Natural killer cell (primary cell): Measurements from ENCODE around the gene RRAD. TPM values are rescaled to one million over a fixed set of nuclear protein-coding genes. Genes with fewer than 3 reads are reported as not detected.
"Not testable (repeated sequence)": the region's sequence is repeated elsewhere in the genome, so short reads cannot be mapped to it uniquely, and the experiment has no call there.

Experiments used
- ATAC-seq, 3 donors: fragments of 150-1000 bp in 2 of 3; fragments of 200-7000 bp in 1 of 3; cut with Tn5 transposase; 1 replicate in 1 of 3; 2 replicates in 2 of 3; pipeline ENCODE4 v1.10.0; 2021; ENCODE audit warnings: mild to moderate bottlenecking in 2 of 3, moderate library complexity in 2 of 3
- DNase-seq, 2 donors: peaks; one replicate each; pipeline versions ENCODE4 v3.0.0 to v3.0.0-alpha.2; 2013 to 2021; ENCODE audit warnings: mixed read lengths in 1 of 2
- H3K27ac ChIP-seq: one replicate; pipeline ENCODE4 v1.5.1; 2013; ENCODE audit warnings: mild to moderate bottlenecking, low read length
- H3K27me3 ChIP-seq: one replicate; pipeline ENCODE4 v1.6.1; 2013; ENCODE audit warnings: low read length; ENCODE audit not compliant: control insufficient read depth, insufficient read depth
- H3K36me3 ChIP-seq: one replicate; pipeline ENCODE4 v1.6.1; 2013; ENCODE audit warnings: low read length; ENCODE audit not compliant: control insufficient read depth, insufficient read depth
- H3K4me1 ChIP-seq: one replicate; pipeline ENCODE4 v1.6.1; 2013; ENCODE audit warnings: low read length; ENCODE audit not compliant: control insufficient read depth, insufficient read depth
- H3K4me3 ChIP-seq: one replicate; pipeline ENCODE4 v1.5.1; 2013; ENCODE audit warnings: low read length
- H3K9me3 ChIP-seq: one replicate; pipeline ENCODE4 v1.6.1; 2013; ENCODE audit warnings: low read length; ENCODE audit not compliant: control insufficient read depth, insufficient read depth
- H3K27ac Mint-ChIP-seq, 2 donors: one replicate each; pipeline ENCODE4 v1.8.0; 2022; ENCODE audit warnings: mild to moderate bottlenecking in 2 of 2, mixed read lengths in 2 of 2, moderate library complexity in 1 of 2
- H3K27me3 Mint-ChIP-seq, 2 donors: one replicate each; pipeline ENCODE4 v1.8.0; 2022; ENCODE audit warnings: low read depth in 2 of 2, mixed read lengths in 2 of 2
- H3K36me3 Mint-ChIP-seq: one replicate; pipeline ENCODE4 v1.8.0; 2022; ENCODE audit warnings: mixed read lengths
- H3K4me1 Mint-ChIP-seq, 2 donors: one replicate each; pipeline ENCODE4 v1.8.0; 2022; ENCODE audit warnings: mixed read lengths in 2 of 2
- H3K4me3 Mint-ChIP-seq: one replicate; pipeline ENCODE4 v1.8.0; 2022; ENCODE audit warnings: mild to moderate bottlenecking, moderate library complexity, mixed read lengths
- H3K9me3 Mint-ChIP-seq, 2 donors: one replicate each; pipeline ENCODE4 v1.8.0; 2022; ENCODE audit warnings: mixed read lengths in 2 of 2
- WGBS: methylation state at CpG from one replicate; pipeline ENCODE4 v1.1.7; 2013; ENCODE audit warnings: missing lambda C conversion rate; ENCODE audit not compliant: insufficient coverage; 5-methylcytosine and 5-hydroxymethylcytosine counted together
- intact Hi-C: fragments of 100-400 bp; cut with micrococcal nuclease; formaldehyde crosslinking; loops from one replicate; pipeline ENCODE4 v1.14.2; 2022
- total RNA-seq, 4 donors: library from RNA; stranded (reverse); fragments of 120-200 nt in 1 of 4; gene quantifications; one replicate each; pipeline versions ENCODE4 v1.2.3 to v1.2.4, GENCODE V29; 2013 to 2022
- TF ChIP-seq, protein P1 (sequence below): fragments of 200-600 bp; IDR thresholded peaks from one replicate; pipeline ENCODE4 v1.8.0; 2022; ENCODE audit warnings: antibody characterized with exemption

RRAD gene
- total RNA-seq, 3 donors from 2014 or later (not counting 1 experiment from before 2014, with no cell fraction given), result 1.8 to 4.5 (median 2.8) TPM

- H3K4me3 Mint-ChIP-seq, result peak overlapping the region; percentile 89
- WGBS, result 38% methylated on average over 5 of the region's 5 CpGs
- H3K4me1 ChIP-seq, result peaks cover 20% of the 10 kb centered on the region
- TF ChIP-seq, protein P1, sequence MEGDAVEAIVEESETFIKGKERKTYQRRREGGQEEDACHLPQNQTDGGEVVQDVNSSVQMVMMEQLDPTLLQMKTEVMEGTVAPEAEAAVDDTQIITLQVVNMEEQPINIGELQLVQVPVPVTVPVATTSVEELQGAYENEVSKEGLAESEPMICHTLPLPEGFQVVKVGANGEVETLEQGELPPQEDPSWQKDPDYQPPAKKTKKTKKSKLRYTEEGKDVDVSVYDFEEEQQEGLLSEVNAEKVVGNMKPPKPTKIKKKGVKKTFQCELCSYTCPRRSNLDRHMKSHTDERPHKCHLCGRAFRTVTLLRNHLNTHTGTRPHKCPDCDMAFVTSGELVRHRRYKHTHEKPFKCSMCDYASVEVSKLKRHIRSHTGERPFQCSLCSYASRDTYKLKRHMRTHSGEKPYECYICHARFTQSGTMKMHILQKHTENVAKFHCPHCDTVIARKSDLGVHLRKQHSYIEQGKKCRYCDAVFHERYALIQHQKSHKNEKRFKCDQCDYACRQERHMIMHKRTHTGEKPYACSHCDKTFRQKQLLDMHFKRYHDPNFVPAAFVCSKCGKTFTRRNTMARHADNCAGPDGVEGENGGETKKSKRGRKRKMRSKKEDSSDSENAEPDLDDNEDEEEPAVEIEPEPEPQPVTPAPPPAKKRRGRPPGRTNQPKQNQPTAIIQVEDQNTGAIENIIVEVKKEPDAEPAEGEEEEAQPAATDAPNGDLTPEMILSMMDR, result no peak
- H3K36me3 Mint-ChIP-seq, result peaks cover 7% of the 10 kb centered on the region
- H3K9me3 Mint-ChIP-seq, result no peaks in the 10 kb centered on the region
- DNase-seq (no peak), ATAC-seq (no peak)
- H3K27ac ChIP-seq, result no peak overlapping the region
- no peak overlapping the region for H3K4me3 ChIP-seq
- H3K36me3 ChIP-seq, result peaks cover 11% of the 10 kb centered on the region
- peaks cover 32% of the 10 kb centered on the region for H3K27me3 ChIP-seq
- peaks cover 23 to 29% of the 10 kb centered on the region in 2 donors for H3K27me3 Mint-ChIP-seq
- no peaks in the 10 kb centered on the region for H3K9me3 ChIP-seq
- peak overlapping the region in 1 of 2 donors; percentile 6 for H3K27ac Mint-ChIP-seq
- intact Hi-C loops, result no loop called here
- H3K4me1 Mint-ChIP-seq, result peaks cover 23 to 24% of the 10 kb centered on the region in 2 donors
Observed at GRCh38 chr16:66946974-66947301, 21.6 kb upstream of the RRAD start.

DNA sequence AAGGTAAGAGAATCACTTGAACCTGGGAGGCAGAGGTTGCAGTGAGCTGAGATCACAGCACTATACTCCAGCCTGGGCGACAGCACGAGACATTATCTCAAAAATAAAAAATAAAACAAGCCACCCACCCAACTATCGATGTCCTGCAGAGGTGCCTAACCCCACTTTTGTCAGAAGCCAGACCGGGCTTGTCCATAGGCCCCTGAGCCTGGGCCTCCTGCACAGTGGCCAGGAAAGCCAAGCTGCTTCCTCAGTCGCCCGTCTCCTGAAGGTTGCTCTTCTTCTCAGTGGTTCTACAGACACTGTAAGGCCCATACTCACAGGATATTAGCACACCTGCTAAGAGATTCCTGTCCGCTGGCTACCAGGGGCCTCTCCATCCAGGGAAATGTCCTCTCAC is 21.2 kb upstream of the RRAD start:
- Mint-ChIP-seq H3K4me3 (no peak overlapping the region), H3K9me3 (no peaks in the 10 kb centered on the region), H3K36me3 (peaks cover 4% of the 10 kb centered on the region), H3K4me1 (peaks cover 23 to 24% of the 10 kb centered on the region in 2 donors), H3K27me3 (peaks cover 19 to 25% of the 10 kb centered on the region in 2 donors), H3K27ac (no peak overlapping the region)
- Histone ChIP-seq H3K9me3 (no peaks in the 10 kb centered on the region), H3K4me3 (no peak overlapping the region), H3K36me3 (peaks cover 15% of the 10 kb centered on the region), H3K27me3 (peaks cover 29% of the 10 kb centered on the region), H3K4me1 (peaks cover 20% of the 10 kb centered on the region), H3K27ac (no peak overlapping the region)
- DNase-seq (no peak), ATAC-seq (no peak)
- intact Hi-C loops, result no loop called here
- TF ChIP-seq, protein P1, result no peak
- WGBS, result 82% methylated on average over 7 of the region's 7 CpGs

DNA sequence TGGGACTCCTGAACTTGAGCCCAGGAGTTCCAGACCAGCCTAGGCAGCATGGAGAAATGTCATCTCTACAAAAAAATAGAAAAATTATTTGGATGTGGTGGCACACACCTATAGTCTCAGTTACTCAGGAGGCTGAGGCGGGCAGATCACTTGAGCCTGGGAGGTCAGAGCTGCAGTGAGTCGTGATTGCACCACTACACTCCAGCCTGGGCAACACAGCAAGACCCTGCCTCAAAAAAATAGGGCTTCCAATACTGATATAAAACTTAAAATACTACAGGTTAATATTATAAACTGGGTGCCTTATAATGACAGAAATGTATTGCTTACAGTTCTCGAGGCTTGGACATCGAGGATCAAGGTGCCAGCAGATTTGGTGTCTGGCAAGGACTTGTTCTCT is 20.6 kb upstream of the RRAD start:
- intact Hi-C loops, result no loop called here
- no peak overlapping the region for H3K4me3 Mint-ChIP-seq
- H3K27me3 Mint-ChIP-seq, result peaks cover 13 to 21% of the 10 kb centered on the region in 2 donors
- no peak for DNase-seq
- peaks cover 23 to 24% of the 10 kb centered on the region in 2 donors for H3K4me1 Mint-ChIP-seq
- Histone ChIP-seq H3K4me1 (peaks cover 20% of the 10 kb centered on the region), H3K27me3 (peaks cover 24% of the 10 kb centered on the region), H3K9me3 (no peaks in the 10 kb centered on the region), H3K36me3 (peaks cover 21% of the 10 kb centered on the region), H3K4me3 (no peak overlapping the region), H3K27ac (no peak overlapping the region)
- 92% methylated on average over 3 of the region's 4 CpGs for WGBS
- TF ChIP-seq, protein P1, result no peak
- H3K27ac Mint-ChIP-seq, result no peak overlapping the region
- H3K9me3 Mint-ChIP-seq, result no peaks in the 10 kb centered on the region
- ATAC-seq, result no peak
- no peaks in the 10 kb centered on the region for H3K36me3 Mint-ChIP-seq

DNA sequence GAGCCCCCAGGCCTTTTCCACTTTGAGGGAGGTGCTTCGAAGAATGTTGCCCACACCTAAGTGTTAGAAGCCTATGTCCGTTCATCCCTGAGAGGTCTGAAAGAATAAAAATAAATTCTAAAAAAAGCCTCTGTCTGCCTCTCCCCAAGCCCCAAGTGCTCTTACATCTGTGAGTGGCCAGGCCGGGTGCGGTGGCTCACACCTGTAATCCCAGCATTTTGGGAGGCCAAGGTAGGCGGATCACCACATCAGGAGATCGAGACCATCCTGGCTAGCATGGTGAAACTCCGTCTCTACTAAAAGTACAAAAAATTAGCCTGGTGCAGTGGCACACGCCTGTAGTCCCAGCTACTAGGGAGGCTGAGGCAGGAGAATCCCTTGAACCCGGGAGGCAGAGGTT is 19.6 kb upstream of the RRAD start:
- DNase-seq, H3K36me3 Mint-ChIP-seq, intact Hi-C loops, H3K27ac ChIP-seq, H3K9me3 ChIP-seq, H3K27ac Mint-ChIP-seq, H3K9me3 Mint-ChIP-seq, ATAC-seq, H3K4me3 ChIP-seq, H3K4me3 Mint-ChIP-seq: not testable (repeated sequence)
- Histone ChIP-seq H3K4me1 (peaks cover 20% of the 10 kb centered on the region), H3K36me3 (peaks cover 30% of the 10 kb centered on the region), H3K27me3 (peaks cover 19% of the 10 kb centered on the region)
- 93% methylated on average over 9 of the region's 9 CpGs for WGBS
- Mint-ChIP-seq H3K4me1 (peaks cover 23 to 24% of the 10 kb centered on the region in 2 donors), H3K27me3 (peaks cover 12 to 16% of the 10 kb centered on the region in 2 donors)
